HG02763 (cell line): ENCODE data around the gene GNL3L.
"Not testable (repeated sequence)": the region's sequence is repeated elsewhere in the genome, so short reads cannot be mapped to it uniquely, and the experiment has no call there.

Experiments
- ATAC-seq: cut with Tn5 transposase; IDR thresholded peaks from one replicate; pipeline ENCODE4 v1.9.1; 2021; ENCODE audit warnings: mild to moderate bottlenecking, moderate library complexity; ENCODE audit not compliant: unreplicated experiment

The GNL3L gene

GRCh38 chrX:54555006-54555405 lies 25.0 kb downstream of the GNL3L start:
- not testable (repeated sequence) for ATAC-seq

GRCh38 chrX:54560411-54560810 lies 30.4 kb downstream of the GNL3L start:
- ATAC-seq, result no peak

- ATAC-seq, result no peak
Observed at GRCh38 chrX:54561622-54562021, 31.6 kb downstream of the GNL3L start.

GRCh38 chrX:54564936-54565335 lies 34.9 kb downstream of the GNL3L start:
- ATAC-seq, result no peak

- ATAC-seq, result no peak
Observed at GRCh38 chrX:54570332-54570731, 40.3 kb downstream of the GNL3L start.

- ATAC-seq, result not testable (repeated sequence)
Observed at GRCh38 chrX:54572641-54573040, 42.6 kb downstream of the GNL3L start.

- ATAC-seq, result no peak
Observed at GRCh38 chrX:54597728-54598127, 67.7 kb downstream of the GNL3L start.

- no peak for ATAC-seq
Observed at GRCh38 chrX:54602563-54602962, 72.5 kb downstream of the GNL3L start.
